22Rv1 (cell line): ENCODE data around the gene HTR2B.

Source experiments
- CTCF ChIP-seq: fragments of 450-650 bp; IDR thresholded peaks from 2 replicates; pipeline ENCODE4 v1.5.1; 2017; ENCODE audit warnings: mild to moderate bottlenecking
- ZFX ChIP-seq: fragments of 450-650 bp; IDR thresholded peaks from 2 replicates; pipeline ENCODE4 v1.6.1; 2017; ENCODE audit warnings: antibody characterized with exemption, borderline replicate concordance

GRCh38 chr2:231058761-231059550 lies 65.9 kb downstream of the HTR2B start:
- TF ChIP-seq CTCF = no peak
- no peak for TF ChIP-seq ZFX
